ENCODE data around the gene DSTN. TPM values are rescaled to one million over a fixed set of nuclear protein-coding genes. Genes with fewer than 3 reads are reported as not detected.
A peak's percentile ranks its signal among the peaks of the same experiment; 100 is the strongest.

The DSTN gene
- total RNA-seq, 4 donors from 2014 or later, result 111 to 151 (median 117) TPM

- Histone ChIP-seq H3K9me3 (no peaks in the 10 kb centered on the region), H3K27me3 (no peaks in the 10 kb centered on the region), H3K4me3 (no peak overlapping the region), H3K27ac (no peak overlapping the region), H3K36me3 (no peaks in the 10 kb centered on the region), H3K4me1 (no peaks in the 10 kb centered on the region)
- TF ChIP-seq POLR2A (IDR thresholded peaks at IDR 0.05), result no peak
- TF ChIP-seq CTCF (IDR thresholded peaks at IDR 0.05), result no peak
- no peak for DNase-seq
These were observed 17.3 kb downstream of the DSTN start for GRCh38 chr20:17587148-17587547.

GRCh38 chr20:17587824-17588223 is 17.9 kb downstream of the DSTN start:
- H3K27ac ChIP-seq, result peak overlapping the region in 1 of 4 donors; percentile 51
- H3K36me3 ChIP-seq, result no peaks in the 10 kb centered on the region
- no peaks in the 10 kb centered on the region for H3K9me3 ChIP-seq
- no peak for DNase-seq
- H3K4me3 ChIP-seq, result no peak overlapping the region
- H3K4me1 ChIP-seq, result peaks cover 0 to 4% (median 0%) of the 10 kb centered on the region in 4 donors
- TF ChIP-seq POLR2A (IDR thresholded peaks at IDR 0.05) (no peak), CTCF (IDR thresholded peaks at IDR 0.05) (no peak)
- H3K27me3 ChIP-seq, result no peaks in the 10 kb centered on the region

- Histone ChIP-seq H3K4me1 (peaks cover 0 to 15% (median 0%) of the 10 kb centered on the region in 4 donors), H3K4me3 (no peak overlapping the region), H3K36me3 (no peaks in the 10 kb centered on the region), H3K27ac (peak overlapping the region in 1 of 4 donors; percentile 57), H3K27me3 (no peaks in the 10 kb centered on the region), H3K9me3 (no peaks in the 10 kb centered on the region)
- DNase-seq, result no peak
- TF ChIP-seq CTCF (IDR thresholded peaks at IDR 0.05), result no peak
- TF ChIP-seq POLR2A (IDR thresholded peaks at IDR 0.05), result no peak
These were observed 19.4 kb downstream of the DSTN start for GRCh38 chr20:17589161-17589834.

GRCh38 chr20:17590245-17590644 is 20.4 kb downstream of the DSTN start:
- no peak overlapping the region for H3K4me3 ChIP-seq
- no peak for TF ChIP-seq CTCF (IDR thresholded peaks at IDR 0.05)
- no peak for TF ChIP-seq POLR2A (IDR thresholded peaks at IDR 0.05)
- H3K9me3 ChIP-seq, result no peaks in the 10 kb centered on the region
- peak overlapping the region in 1 of 4 donors; percentile 57 for H3K27ac ChIP-seq
- H3K27me3 ChIP-seq, result no peaks in the 10 kb centered on the region
- H3K4me1 ChIP-seq, result peaks cover 0 to 21% (median 0%) of the 10 kb centered on the region in 4 donors
- DNase-seq, result no peak
- no peaks in the 10 kb centered on the region for H3K36me3 ChIP-seq

- Histone ChIP-seq H3K27ac (peak overlapping the region in 1 of 4 donors; percentile 46), H3K9me3 (no peaks in the 10 kb centered on the region), H3K4me1 (peaks cover 0 to 23% (median 0%) of the 10 kb centered on the region in 4 donors), H3K27me3 (no peaks in the 10 kb centered on the region), H3K4me3 (no peak overlapping the region), H3K36me3 (no peaks in the 10 kb centered on the region)
- no peak for TF ChIP-seq CTCF (IDR thresholded peaks at IDR 0.05)
- TF ChIP-seq POLR2A (IDR thresholded peaks at IDR 0.05), result no peak
- DNase-seq, result no peak
These were observed 24.0 kb downstream of the DSTN start for GRCh38 chr20:17593902-17594301.

Data from Peyer's patch (tissue), 4 donors.